ENCODE data around the gene GTPBP1. TPM values are rescaled to one million over a fixed set of nuclear protein-coding genes. Genes with fewer than 3 reads are reported as not detected.

GTPBP1 gene
- total and polyA plus RNA-seq, 11 donors, result 15.6 to 45.3 (median 28.1) TPM

GRCh38 chr22:38657045-38657909 lies 48.5 kb upstream of the GTPBP1 start:
- ATAC-seq (no peak), DNase-seq (no peak)
- H3K4me3 ChIP-seq, result peak overlapping the region; percentile 68 to 95 (median 91)
- intact Hi-C loops (cut with DNase I), result no loop called here
- TF ChIP-seq POLR2A (IDR thresholded peaks at IDR 0.05), result no peak
- no peak for TF ChIP-seq CTCF (IDR thresholded peaks at IDR 0.05)
- H3K27me3 ChIP-seq, result no peaks in the 10 kb centered on the region
- 10 to 22% (median 11%) methylated on average over 15 to 16 of the region's 16 CpGs for WGBS, 4 donors
- peak overlapping the region in 11 of 12 donors; percentile 89 to 99 (median 93) for H3K27ac ChIP-seq
- H3K4me1 ChIP-seq, result peaks cover 0 to 24% (median 15%) of the 10 kb centered on the region in 12 donors
- H3K36me3 ChIP-seq, result peaks cover 0 to 14% (median 8%) of the 10 kb centered on the region in 9 donors
- H3K9me3 ChIP-seq, result no peaks in the 10 kb centered on the region

GRCh38 chr22:38674888-38675287 lies 30.9 kb upstream of the GTPBP1 start:
- peak overlapping the region in 1 of 12 donors; percentile 25 for H3K27ac ChIP-seq
- WGBS, 4 donors, result 59 to 86% (median 71%) methylated on average over 5 of the region's 5 CpGs
- no peak for DNase-seq
- ATAC-seq, result peak; percentile 18 to 53 (median 32)
- no peak overlapping the region for H3K4me3 ChIP-seq
- H3K9me3 ChIP-seq, result no peaks in the 10 kb centered on the region
- H3K36me3 ChIP-seq, result peaks cover 0 to 45% (median 30%) of the 10 kb centered on the region in 9 donors
- no peak for TF ChIP-seq POLR2A (IDR thresholded peaks at IDR 0.05)
- TF ChIP-seq CTCF (IDR thresholded peaks at IDR 0.05), result no peak
- no peaks in the 10 kb centered on the region for H3K27me3 ChIP-seq
- H3K4me1 ChIP-seq, result no peaks in the 10 kb centered on the region
- intact Hi-C loops (cut with DNase I), result loop anchor here in 2 of 10 donors (10.0 kb wide), 2 partner anchors 610 to 620 kb away; partner anchors contain the start of gene PICK1 (in 1 of the 2)

DNA sequence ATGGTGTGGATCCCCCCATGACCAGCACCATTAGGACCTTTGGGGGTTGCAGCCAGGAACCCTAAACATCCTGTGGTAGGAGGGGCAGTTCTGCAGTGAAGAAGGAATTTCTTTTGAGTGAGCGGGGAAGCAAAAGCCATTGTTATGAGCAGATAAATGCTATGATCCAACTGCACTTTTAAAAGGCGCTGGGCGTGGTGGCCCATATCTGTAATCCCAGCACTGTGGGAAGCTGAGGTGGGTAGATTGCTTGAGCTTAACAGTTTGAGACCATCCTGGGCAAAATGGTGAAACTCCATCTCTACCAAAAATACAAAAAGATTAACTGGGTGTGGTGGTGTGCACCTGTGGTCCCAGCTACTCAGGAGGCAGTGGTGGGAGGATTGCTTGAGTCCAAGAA lies 29.9 kb upstream of the GTPBP1 start:
- Histone ChIP-seq H3K9me3 (no peaks in the 10 kb centered on the region), H3K4me3 (no peak overlapping the region), H3K27ac (no peak overlapping the region), H3K27me3 (no peaks in the 10 kb centered on the region), H3K4me1 (no peaks in the 10 kb centered on the region), H3K36me3 (peaks cover 0 to 37% (median 28%) of the 10 kb centered on the region in 9 donors)
- no peak for DNase-seq
- intact Hi-C loops (cut with DNase I), result loop anchor here in 2 of 10 donors (10.0 kb wide), 2 partner anchors 611 to 621 kb away; partner anchors contain the start of gene PICK1 (in 1 of the 2)
- no peak for ATAC-seq
- TF ChIP-seq POLR2A (IDR thresholded peaks at IDR 0.05), result no peak
- no peak for TF ChIP-seq CTCF (IDR thresholded peaks at IDR 0.05)
- 90 to 96% (median 93%) methylated on average over 3 of the region's 3 CpGs for WGBS, 4 donors

Measured in heart left ventricle (tissue), 16 donors.